OCI-LY3 (cell line): ENCODE measurements around the gene GBP5.
A peak's percentile ranks its signal among the peaks of the same experiment; 100 is the strongest.
"Not testable (repeated sequence)": the region's sequence is repeated elsewhere in the genome, so short reads cannot be mapped to it uniquely, and the experiment has no call there.

Experiments
- H2AFZ ChIP-seq: fragments of 200-600, 300-600 bp; shearing (Covaris generic); 2 replicates; pipeline ENCODE4 v1.6.0; 2014; ENCODE audit warnings: antibody characterized with exemption, low read depth, low read length
- H3K27ac ChIP-seq: fragments of 200-600, 300-600 bp; sonication (generic); 2 replicates; pipeline ENCODE4 v1.5.1; 2014; ENCODE audit warnings: mild to moderate bottlenecking, low read length, moderate library complexity, mixed read lengths
- H3K27me3 ChIP-seq: fragments of 200-600, 300-600 bp; sonication (generic); 2 replicates; pipeline ENCODE4 v1.6.1; 2014; ENCODE audit warnings: low read depth, low read length, mixed read lengths
- H3K36me3 ChIP-seq: fragments of 200-600, 300-600 bp; sonication (generic); replicated peaks from 2 replicates; pipeline ENCODE3; 2014; ENCODE audit warnings: low read depth, low read length, mixed read lengths
- H3K4me1 ChIP-seq: fragments of 300-600, 200-600 bp; sonication (generic); 2 replicates; pipeline ENCODE4 v1.6.1; 2014; ENCODE audit warnings: low read length, mixed read lengths
- H3K4me2 ChIP-seq: fragments of 200-600, 300-600 bp; sonication (generic); 2 replicates; pipeline ENCODE4 v1.6.1; 2014; ENCODE audit warnings: low read length, mixed read lengths
- H3K4me3 ChIP-seq: fragments of 300-600, 200-600 bp; sonication (generic); 2 replicates; pipeline ENCODE4 v1.5.1; 2014; ENCODE audit warnings: antibody characterized with exemption, mild to moderate bottlenecking, low read length, moderate library complexity
- H3K79me2 ChIP-seq: fragments of 300-600, 200-600 bp; shearing (Covaris generic); 2 replicates; pipeline ENCODE4 v1.6.1; 2014; ENCODE audit warnings: mild to moderate bottlenecking, low read length, mixed read lengths
- H3K9ac ChIP-seq: fragments of 300-600, 200-600 bp; shearing (Covaris generic); 2 replicates; pipeline ENCODE4 v1.6.0; 2014; ENCODE audit warnings: mild to moderate bottlenecking, low read length, moderate library complexity
- H3K9me3 ChIP-seq: fragments of 200-600, 300-600 bp; shearing (Covaris generic); 2 replicates; pipeline ENCODE4 v1.6.1; 2014; ENCODE audit warnings: low read length, mixed read lengths; ENCODE audit not compliant: insufficient read depth
- H4K20me1 ChIP-seq: fragments of 200-600, 300-600 bp; sonication (generic); 2 replicates; pipeline ENCODE4 v1.6.1; 2016; ENCODE audit warnings: low read length, mixed read lengths; ENCODE audit not compliant: insufficient read depth
- CTCF ChIP-seq: fragments of 200-600, 300-600 bp; sonication (generic); IDR thresholded peaks from 2 replicates; pipeline ENCODE4 v1.5.1; 2014; ENCODE audit warnings: antibody characterized with exemption, low read length, low read depth
- EZH2phosphoT487 ChIP-seq: fragments of 200-600 bp; shearing (Covaris generic); IDR thresholded peaks from 2 replicates; pipeline ENCODE4 v1.6.1; 2018; ENCODE audit warnings: antibody characterized with exemption, mixed run types, low read depth

GBP5 gene

GRCh38 chr1:89260042-89260441 is 12.6 kb downstream of the GBP5 start:
- Histone ChIP-seq H3K9ac (no peak overlapping the region), H3K4me3 (no peak overlapping the region), H3K9me3 (no peaks in the 10 kb centered on the region), H3K79me2 (no peaks in the 10 kb centered on the region), H4K20me1 (no peaks in the 10 kb centered on the region), H3K4me1 (peaks cover 13% of the 10 kb centered on the region), H3K27ac (no peak overlapping the region), H3K27me3 (no peaks in the 10 kb centered on the region), H2AFZ (no peak overlapping the region), H3K4me2 (no peak overlapping the region), H3K36me3 (no peaks in the 10 kb centered on the region)
- TF ChIP-seq CTCF, result no peak
- TF ChIP-seq EZH2phosphoT487, result no peak

DNA sequence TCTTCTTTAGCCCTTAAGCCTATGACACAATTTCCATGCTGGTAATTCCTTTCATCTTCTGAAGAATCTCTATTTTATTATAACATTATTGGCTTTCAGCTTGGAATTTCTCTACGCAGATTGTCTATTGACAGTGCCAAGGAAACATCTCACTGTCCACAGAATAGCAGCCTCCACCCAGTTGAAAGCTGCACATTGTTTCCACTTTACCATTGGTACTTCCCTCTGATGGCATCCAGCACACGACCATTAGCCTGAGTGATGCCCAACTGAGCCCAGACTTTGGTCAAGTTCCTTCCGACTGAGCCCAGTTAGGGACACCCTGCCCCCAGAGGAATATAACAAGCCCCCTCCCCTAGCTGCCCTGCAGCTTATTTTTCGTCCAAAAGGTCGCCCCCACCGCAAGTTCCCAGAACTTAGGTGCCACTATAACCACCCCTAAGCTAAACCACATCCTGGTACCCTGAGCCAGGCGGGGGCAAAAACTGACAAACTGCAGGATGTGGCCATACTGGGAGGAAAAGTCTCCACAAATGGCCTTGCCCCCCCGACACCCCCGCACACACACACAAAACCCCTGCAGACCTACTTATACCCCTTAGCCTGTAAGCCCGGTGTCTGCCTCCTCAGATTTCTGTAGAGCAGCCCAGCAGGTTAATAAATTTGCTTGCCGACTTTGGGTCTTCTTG is 13.2 kb downstream of the GBP5 start:
- TF ChIP-seq EZH2phosphoT487, result no peak
- no peak for TF ChIP-seq CTCF
- Histone ChIP-seq H3K27me3 (no peaks in the 10 kb centered on the region), H3K27ac (no peak overlapping the region), H3K9ac (no peak overlapping the region), H3K79me2 (no peaks in the 10 kb centered on the region), H3K36me3 (no peaks in the 10 kb centered on the region), H3K4me2 (no peak overlapping the region), H3K9me3 (no peaks in the 10 kb centered on the region), H2AFZ (no peak overlapping the region), H3K4me3 (no peak overlapping the region), H4K20me1 (no peaks in the 10 kb centered on the region), H3K4me1 (peaks cover 13% of the 10 kb centered on the region)

DNA sequence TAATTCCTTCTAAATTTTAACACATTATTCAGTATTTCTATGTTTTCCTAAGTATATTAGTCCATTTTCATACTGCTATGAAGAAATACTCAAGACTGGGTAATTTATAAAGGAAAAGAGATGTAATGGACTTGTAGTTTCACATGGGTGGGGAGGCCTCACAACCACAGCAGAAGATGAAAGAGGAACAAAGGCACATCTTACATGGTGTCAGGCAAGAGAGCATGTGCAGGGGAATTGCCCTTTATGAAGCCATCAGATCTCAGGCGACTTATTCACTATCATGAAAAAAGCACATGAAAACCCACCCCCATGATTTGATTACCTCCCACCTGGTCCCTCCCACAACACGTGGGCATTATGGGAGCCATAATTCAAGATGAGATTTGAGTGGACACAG is 15.6 kb downstream of the GBP5 start:
- TF ChIP-seq CTCF (no peak), EZH2phosphoT487 (no peak)
- Histone ChIP-seq H4K20me1 (no peaks in the 10 kb centered on the region), H3K9ac (no peak overlapping the region), H3K27me3 (no peaks in the 10 kb centered on the region), H3K9me3 (no peaks in the 10 kb centered on the region), H3K4me3 (no peak overlapping the region), H3K4me1 (peaks cover 13% of the 10 kb centered on the region), H3K36me3 (no peaks in the 10 kb centered on the region), H3K4me2 (no peak overlapping the region; the same call in 1 of the 2 replicates), H3K27ac (peak overlapping the region; percentile 18; the same call in 1 of the 2 replicates), H2AFZ (0 out of 2 replicates have a peak overlapping the region, but pooled peaks have one; percentile 53), H3K79me2 (no peaks in the 10 kb centered on the region)

DNA sequence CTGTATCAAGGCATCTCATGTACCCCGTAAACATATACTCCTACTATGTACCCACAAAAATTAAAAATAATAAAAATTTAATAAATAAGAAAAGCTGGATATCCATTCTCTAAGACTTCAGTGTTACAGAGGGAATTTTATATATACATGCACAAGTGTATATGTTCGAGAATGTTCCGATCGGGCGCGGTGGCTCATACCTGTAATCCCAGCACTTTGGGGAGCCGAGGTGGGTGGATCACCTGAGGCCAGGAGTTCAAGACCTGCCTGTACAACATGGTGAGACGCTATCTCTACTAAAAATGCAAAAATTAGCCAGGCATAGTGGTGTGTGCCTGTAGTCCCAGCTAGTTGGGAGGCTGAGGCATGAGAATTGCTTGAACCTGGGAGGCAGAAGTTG is 17.1 kb downstream of the GBP5 start:
- not testable (repeated sequence) for H3K36me3 ChIP-seq, H3K4me3 ChIP-seq, H3K4me2 ChIP-seq, H4K20me1 ChIP-seq, H3K27me3 ChIP-seq, H2AFZ ChIP-seq, H3K9me3 ChIP-seq, H3K27ac ChIP-seq, H3K79me2 ChIP-seq, H3K9ac ChIP-seq
- peaks cover 13% of the 10 kb centered on the region for H3K4me1 ChIP-seq
